ENCODE results near the gene PRKRA.
A peak's percentile ranks its signal among the peaks of the same experiment; 100 is the strongest.

PRKRA gene

GRCh38 chr2:178450774-178451525, at the start of gene PRKRA, which contains the start of gene PJVK:
Gene PRKRA (minus strand): TSS chr2:178451175. CDS start chr2:178451030, 145 bp downstream.
Gene PJVK (plus strand): TSS chr2:178451378. CDS start chr2:178453410, 2,032 bp downstream.
- no peak for TF ChIP-seq CTCF (IDR thresholded peaks at IDR 0.05; ENCODE audit: low read depth, low read length, missing control alignments)
- peak; percentile 85 for DNase-seq (ENCODE audit: extremely low read depth, low read depth)
- peak within 1 kb of the TSS; percentile 76 for H3K4me3 ChIP-seq (replicated peaks; ENCODE audit: low read depth, low read length)

- no peak for DNase-seq (ENCODE audit: extremely low read depth, low read depth)
- H3K4me3 ChIP-seq (replicated peaks; ENCODE audit: low read depth, low read length): no peak overlapping the region
- no peak for TF ChIP-seq CTCF (IDR thresholded peaks at IDR 0.05; ENCODE audit: low read depth, low read length, missing control alignments)
Observed at GRCh38 chr2:178499640-178500039, 48.7 kb upstream of the PRKRA start.

GRCh38 chr2:178498137-178498536, 47.2 kb upstream of the PRKRA start:
- no peak overlapping the region for H3K4me3 ChIP-seq (replicated peaks; ENCODE audit: low read depth, low read length)
- no peak for DNase-seq (ENCODE audit: extremely low read depth, low read depth)
- TF ChIP-seq CTCF (IDR thresholded peaks at IDR 0.05; ENCODE audit: low read depth, low read length, missing control alignments): no peak

- TF ChIP-seq CTCF (IDR thresholded peaks at IDR 0.05; ENCODE audit: low read depth, low read length, missing control alignments): no peak
- no peak for DNase-seq (ENCODE audit: extremely low read depth, low read depth)
- no peak overlapping the region for H3K4me3 ChIP-seq (replicated peaks; ENCODE audit: low read depth, low read length)
Observed at GRCh38 chr2:178496049-178496448, 45.1 kb upstream of the PRKRA start.

- no peak overlapping the region for H3K4me3 ChIP-seq (replicated peaks; ENCODE audit: low read depth, low read length)
- TF ChIP-seq CTCF (IDR thresholded peaks at IDR 0.05; ENCODE audit: low read depth, low read length, missing control alignments): no peak
- no peak for DNase-seq (ENCODE audit: extremely low read depth, low read depth)
Observed at GRCh38 chr2:178491612-178492011, 40.6 kb upstream of the PRKRA start.

GRCh38 chr2:178485356-178485755, 34.4 kb upstream of the PRKRA start:
- no peak for DNase-seq (ENCODE audit: extremely low read depth, low read depth)
- H3K4me3 ChIP-seq (replicated peaks; ENCODE audit: low read depth, low read length): no peak overlapping the region
- no peak for TF ChIP-seq CTCF (IDR thresholded peaks at IDR 0.05; ENCODE audit: low read depth, low read length, missing control alignments)
